ENCODE results near the gene BCKDK.
"Not testable (repeated sequence)": the region's sequence is repeated elsewhere in the genome, so short reads cannot be mapped to it uniquely, and the experiment has no call there.

BCKDK gene

DNA sequence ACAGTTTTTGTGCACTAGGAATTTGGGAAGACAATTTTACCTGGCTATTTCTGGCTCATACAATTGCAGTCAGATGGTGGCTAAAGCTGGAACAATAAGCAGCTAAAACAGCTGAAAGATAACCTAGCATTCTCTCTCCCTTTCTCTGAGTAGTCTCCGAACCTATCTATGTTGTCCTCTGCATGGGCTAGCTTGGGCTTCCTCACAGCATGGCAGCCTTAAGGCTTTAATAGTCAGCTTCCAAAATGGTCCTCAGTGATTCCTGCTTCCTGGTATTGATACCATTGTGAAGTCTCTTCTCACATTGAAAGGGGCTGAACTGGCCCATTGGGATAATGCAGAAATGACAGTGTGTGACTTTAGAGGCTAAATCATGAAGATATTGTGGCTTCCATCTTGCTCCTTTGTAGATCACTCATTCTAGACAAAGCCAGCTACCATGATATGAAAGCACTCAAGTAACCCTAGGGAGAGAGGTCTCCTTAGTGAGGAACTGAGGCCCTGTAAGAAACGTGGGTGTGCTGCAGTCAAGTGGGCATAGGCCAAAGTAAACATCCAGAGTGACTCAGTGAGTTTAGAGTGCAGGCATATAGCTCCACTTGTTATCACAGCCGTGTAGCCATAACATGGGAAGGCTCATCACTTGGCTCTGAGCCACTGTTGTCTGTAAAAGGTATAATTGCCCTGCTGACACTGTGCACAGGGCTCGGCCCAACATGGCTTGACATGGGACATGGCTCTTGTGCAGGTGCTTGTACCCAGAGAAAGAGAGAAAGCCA lies 8.1 kb upstream of the BCKDK start:
- no peak; the same call in 1 of the 2 replicates for TF ChIP-seq CTCF (IDR thresholded peaks at IDR 0.05; ENCODE audit: low read depth, low read length)
- DNase-seq, result no peak
- H3K27me3 ChIP-seq, result no peaks in the 10 kb centered on the region

GRCh38 chr16:31100876-31101641 lies 7.1 kb upstream of the BCKDK start:
- not testable (repeated sequence) for H3K27me3 ChIP-seq; DNase-seq; H3K36me3 ChIP-seq; H3K9me3 ChIP-seq; H3K4me1 ChIP-seq; H3K4me3 ChIP-seq (ENCODE audit: low read depth, low read length)

More for the DNA sequence above, 8.1 kb upstream of the BCKDK start:
- Histone ChIP-seq H3K4me1 (no peaks in the 10 kb centered on the region), H3K4me3 (ENCODE audit: low read depth, low read length) (no peak overlapping the region), H3K9me3 (no peaks in the 10 kb centered on the region), H3K36me3 (no peaks in the 10 kb centered on the region)

DNA sequence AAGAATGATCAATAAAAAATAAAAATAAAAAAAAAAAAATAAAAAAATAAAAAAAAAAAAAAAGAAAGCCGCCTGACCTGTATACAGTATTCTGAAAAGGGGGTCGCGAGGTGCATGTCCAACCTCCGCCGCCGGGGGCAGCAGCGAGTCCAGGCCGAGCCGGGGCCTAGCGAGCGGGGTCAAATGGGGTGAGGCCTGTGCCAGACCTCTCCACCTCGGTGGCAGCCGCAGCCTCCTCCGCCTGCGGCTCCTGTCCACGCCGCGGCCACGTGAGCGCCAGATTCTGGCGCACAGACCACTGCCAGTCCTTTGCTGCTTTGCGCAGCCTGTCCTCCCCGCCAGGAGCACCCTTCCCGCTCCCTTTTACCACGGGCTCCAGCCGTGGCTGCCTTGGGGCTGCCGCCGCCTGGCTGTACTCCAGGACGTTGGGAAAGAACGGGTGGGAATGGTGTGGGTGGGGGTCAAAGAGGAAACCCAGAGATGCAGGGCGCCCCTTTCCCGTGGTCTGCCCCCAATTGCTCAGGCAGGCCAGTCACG lies 2.4 kb upstream of the BCKDK start:
- H3K4me1 ChIP-seq, result no peaks in the 10 kb centered on the region; the same call in 1 of the 2 replicates
- no peaks in the 10 kb centered on the region for H3K9me3 ChIP-seq
- H3K36me3 ChIP-seq, result peaks cover 17% of the 10 kb centered on the region
- no peaks in the 10 kb centered on the region for H3K27me3 ChIP-seq
- H3K4me3 ChIP-seq (ENCODE audit: low read depth, low read length), result no peak overlapping the region
- TF ChIP-seq CTCF (IDR thresholded peaks at IDR 0.05; ENCODE audit: low read depth, low read length), result peak; percentile 78
- peak; percentile 93 for DNase-seq

GRCh38 chr16:31106509-31107464 lies 1.4 kb upstream of the BCKDK start:
- peaks cover 27% of the 10 kb centered on the region for H3K36me3 ChIP-seq
- H3K4me1 ChIP-seq, result no peaks in the 10 kb centered on the region; the same call in 1 of the 2 replicates
- no peaks in the 10 kb centered on the region for H3K27me3 ChIP-seq
- no peak for DNase-seq
- no peaks in the 10 kb centered on the region for H3K9me3 ChIP-seq
- no peak for TF ChIP-seq CTCF (IDR thresholded peaks at IDR 0.05; ENCODE audit: low read depth, low read length)
- H3K4me3 ChIP-seq (ENCODE audit: low read depth, low read length), result no peak overlapping the region

DNA sequence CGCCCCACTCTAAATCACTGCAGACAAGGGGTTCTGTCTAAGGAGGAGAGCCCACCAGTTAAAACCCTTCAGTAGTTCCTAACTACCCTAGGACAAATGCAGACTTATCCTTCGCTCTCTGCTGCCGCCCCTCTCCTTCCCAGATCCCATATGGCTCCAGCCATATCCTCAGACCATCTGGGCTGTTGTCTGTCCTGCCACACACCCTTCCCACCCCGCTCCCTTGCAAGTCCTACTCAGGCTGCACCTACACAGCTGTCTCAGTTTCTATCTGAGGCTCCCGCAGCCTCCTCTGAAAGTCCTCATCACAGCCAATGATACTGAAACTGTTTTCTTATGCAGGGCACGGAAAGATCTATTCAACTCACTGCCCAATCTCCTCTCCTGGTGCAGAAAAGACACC lies 720 bp upstream of the BCKDK start:
- peak overlapping the region; percentile 90 for H3K4me3 ChIP-seq (ENCODE audit: low read depth, low read length)
- no peaks in the 10 kb centered on the region for H3K27me3 ChIP-seq
- DNase-seq, result no peak
- no peaks in the 10 kb centered on the region for H3K9me3 ChIP-seq
- no peaks in the 10 kb centered on the region; the same call in 1 of the 2 replicates for H3K4me1 ChIP-seq
- peaks cover 34% of the 10 kb centered on the region for H3K36me3 ChIP-seq
- no peak for TF ChIP-seq CTCF (IDR thresholded peaks at IDR 0.05; ENCODE audit: low read depth, low read length)

Data from BE2C (cell line).